WTC11 (cell line): Measurements from ENCODE around the gene VASH1. TPM values are rescaled to one million over a fixed set of nuclear protein-coding genes. Genes with fewer than 3 reads are reported as not detected.

ENCODE experiments used
- ATAC-seq: fragments of 200-7000 bp; cut with Tn5 transposase; 2 replicates; pipeline ENCODE4 v1.10.0; 2021; ENCODE audit warnings: mild to moderate bottlenecking, moderate library complexity
- CTCF ChIA-PET: fragments of 300-600 bp; sonication (Branson Sonifier 250); formaldehyde crosslinking; loops from one replicate; lab custom pipeline; 2021; ENCODE audit warnings: antibody characterized with exemption; lab: Charles Lee
- POLR2A ChIA-PET: fragments of 350-600 bp; sonication (Branson Sonifier 250); formaldehyde crosslinking; loops from one replicate; lab custom pipeline; 2021; ENCODE audit warnings: antibody characterized with exemption; lab: Charles Lee
- DNase-seq: peaks from one replicate; pipeline ENCODE4 v3.0.0; 2021; ENCODE audit warnings: low spot score
- H3K27ac Mint-ChIP-seq: 2 replicates; pipeline ENCODE4 v1.8.0; 2021; ENCODE audit warnings: mixed read lengths
- H3K27me3 Mint-ChIP-seq: 2 replicates; pipeline ENCODE4 v1.8.0; 2021; ENCODE audit warnings: low read depth, mild to moderate bottlenecking, moderate library complexity, mixed read lengths
- H3K36me3 Mint-ChIP-seq: 2 replicates; pipeline ENCODE4 v1.8.0; 2021; ENCODE audit warnings: mixed read lengths
- H3K4me1 Mint-ChIP-seq: 2 replicates; pipeline ENCODE4 v1.8.0; 2022; ENCODE audit warnings: mixed read lengths
- H3K4me3 Mint-ChIP-seq: 2 replicates; pipeline ENCODE4 v1.8.0; 2021; ENCODE audit warnings: mild to moderate bottlenecking, moderate library complexity, mixed read lengths
- H3K9me3 Mint-ChIP-seq: 2 replicates; pipeline ENCODE4 v1.8.0; 2021; ENCODE audit warnings: mixed read lengths
- ATF3 ChIP-seq: sonication (generic); formaldehyde crosslinking; conservative IDR thresholded peaks from 2 replicates; pipeline ENCODE4 v1.8.1; 2022; ENCODE audit warnings: mild to moderate bottlenecking, missing genetic modification reagents
- CBFB ChIP-seq: sonication (generic); formaldehyde crosslinking; IDR thresholded peaks from 2 replicates; pipeline ENCODE4 v1.8.1; 2022; ENCODE audit warnings: mild to moderate bottlenecking, low read depth, missing genetic modification reagents
- CREB1 ChIP-seq: sonication (generic); formaldehyde crosslinking; IDR thresholded peaks from 2 replicates; pipeline ENCODE4 v1.8.0; 2023; ENCODE audit warnings: mild to moderate bottlenecking, missing genetic modification reagents
- E2F1 ChIP-seq: sonication (generic); formaldehyde crosslinking; IDR thresholded peaks from 2 replicates; pipeline ENCODE4 v1.8.0; 2022; ENCODE audit warnings: mild to moderate bottlenecking, missing genetic modification reagents
- FOXJ3 ChIP-seq: sonication (generic); formaldehyde crosslinking; IDR thresholded peaks from 2 replicates; pipeline ENCODE4 v1.9.0; 2021; ENCODE audit warnings: missing genetic modification reagents, mild to moderate bottlenecking, borderline replicate concordance
- FOXK1 ChIP-seq: sonication (generic); formaldehyde crosslinking; IDR thresholded peaks from 2 replicates; pipeline ENCODE4 v1.8.0; 2022; ENCODE audit warnings: mild to moderate bottlenecking, moderate library complexity, missing genetic modification reagents
- HMGA2 ChIP-seq: fragments of 250-450 bp; sonication (Bioruptor Pico); IDR thresholded peaks from 2 replicates; pipeline ENCODE4 v1.4.0; 2021; ENCODE audit warnings: mild to moderate bottlenecking, moderate library complexity
- IRF1 ChIP-seq: sonication (generic); formaldehyde crosslinking; IDR thresholded peaks from 2 replicates; pipeline ENCODE4 v1.8.0; 2023; ENCODE audit warnings: missing genetic modification reagents
- KAT7 ChIP-seq: sonication (generic); formaldehyde crosslinking; IDR thresholded peaks from 2 replicates; pipeline ENCODE4 v1.8.1; 2023; ENCODE audit warnings: missing genetic modification reagents, mild to moderate bottlenecking, borderline replicate concordance
- MXD4 ChIP-seq: fragments of 250-450 bp; sonication (Bioruptor Pico); IDR thresholded peaks from 2 replicates; pipeline ENCODE4 v1.8.0; 2021; ENCODE audit warnings: mild to moderate bottlenecking, moderate library complexity, borderline replicate concordance
- MYBL2 ChIP-seq: sonication (generic); formaldehyde crosslinking; IDR thresholded peaks from 2 replicates; pipeline ENCODE4 v1.8.1; 2023; ENCODE audit warnings: mild to moderate bottlenecking, moderate library complexity, missing genetic modification reagents
- NFYB ChIP-seq: sonication (generic); formaldehyde crosslinking; conservative IDR thresholded peaks from 2 replicates; pipeline ENCODE4 v1.8.0; 2022; ENCODE audit warnings: low read depth, missing genetic modification reagents
- NR3C1 ChIP-seq: sonication (generic); formaldehyde crosslinking; conservative IDR thresholded peaks from 2 replicates; pipeline ENCODE4 v1.8.1; 2023; ENCODE audit warnings: low read depth, mild to moderate bottlenecking, missing genetic modification reagents
- PRDM15 ChIP-seq: sonication (generic); formaldehyde crosslinking; IDR thresholded peaks from 2 replicates; pipeline ENCODE4 v1.8.0; 2022; ENCODE audit warnings: missing genetic modification reagents
- RORB ChIP-seq: fragments of 250-450 bp; sonication (Bioruptor Pico); IDR thresholded peaks from 2 replicates; pipeline ENCODE4 v1.9.0; 2021; ENCODE audit warnings: mild to moderate bottlenecking
- TCF7 ChIP-seq: sonication (generic); formaldehyde crosslinking; IDR thresholded peaks from 2 replicates; pipeline ENCODE4 v1.8.0; 2022; ENCODE audit warnings: mild to moderate bottlenecking, low read depth, missing genetic modification reagents, moderate library complexity
- TEAD4 ChIP-seq: sonication (generic); formaldehyde crosslinking; IDR thresholded peaks from 2 replicates; pipeline ENCODE4 v1.8.0; 2022; ENCODE audit warnings: mild to moderate bottlenecking, missing genetic modification reagents
- USF1 ChIP-seq: sonication (generic); formaldehyde crosslinking; IDR thresholded peaks from 2 replicates; pipeline ENCODE4 v1.8.0; 2022; ENCODE audit warnings: mild to moderate bottlenecking, missing genetic modification reagents
- ZNF232 ChIP-seq: sonication (generic); formaldehyde crosslinking; IDR thresholded peaks from 2 replicates; pipeline ENCODE4 v1.8.0; 2022; ENCODE audit warnings: mild to moderate bottlenecking, missing genetic modification reagents
- ZNF671 ChIP-seq: fragments of 250-450 bp; sonication (Bioruptor Pico); IDR thresholded peaks from 2 replicates; pipeline ENCODE4 v1.8.0; 2021; ENCODE audit warnings: mild to moderate bottlenecking
- total RNA-seq: library from RNA; stranded (reverse); gene quantifications from 3 replicates; pipeline ENCODE4 v1.2.3, GENCODE V29; 2021

Gene VASH1
- total RNA-seq, 1 experiment from 2014 or later, result 7.2 TPM

- Mint-ChIP-seq H3K9me3 (no peaks in the 10 kb centered on the region), H3K36me3 (peaks cover 44% of the 10 kb centered on the region), H3K27me3 (no peaks in the 10 kb centered on the region), H3K4me1 (peaks cover 14% of the 10 kb centered on the region), H3K27ac (no peak overlapping the region), H3K4me3 (no peak overlapping the region)
- POLR2A ChIA-PET, result no interaction called here
- CTCF ChIA-PET, result interaction anchor here (0.8 to 1.6 kb wide), 3 partner anchors 23 to 98 kb away, joined by 3 to 4 read pairs (median 4); no protein-coding TSS in a partner anchor
- ATAC-seq (no peak), DNase-seq (no peak)
- no peak for TF ChIP-seq USF1 (CRISPR knock-in tag)
- TF ChIP-seq PRDM15, result no peak
- TF ChIP-seq TCF7 (CRISPR knock-in tag), result no peak
- TF ChIP-seq ZNF232 (CRISPR knock-in tag), result no peak
- no peak for TF ChIP-seq RORB (CRISPR knock-in tag)
- TF ChIP-seq CREB1 (CRISPR knock-in tag), result no peak
- no peak for TF ChIP-seq NR3C1 (CRISPR knock-in tag)
- no peak for TF ChIP-seq KAT7 (CRISPR knock-in tag)
Observed at GRCh38 chr14:76808011-76808410, 46.7 kb downstream of the VASH1 start.

- Mint-ChIP-seq H3K4me3 (no peak overlapping the region), H3K27me3 (peaks cover 1% of the 10 kb centered on the region; the same call in 1 of the 2 replicates), H3K27ac (no peak overlapping the region), H3K36me3 (peaks cover 34% of the 10 kb centered on the region), H3K9me3 (no peaks in the 10 kb centered on the region), H3K4me1 (peaks cover 16% of the 10 kb centered on the region)
- TF ChIP-seq ZNF232 (CRISPR knock-in tag), result no peak
- no peak for TF ChIP-seq MYBL2
- TF ChIP-seq FOXJ3, result no peak
- no peak for TF ChIP-seq IRF1
- no peak for TF ChIP-seq FOXK1 (CRISPR knock-in tag)
- TF ChIP-seq TEAD4 (CRISPR knock-in tag), result no peak
- TF ChIP-seq NFYB, result no peak
- no peak for TF ChIP-seq HMGA2 (CRISPR knock-in tag)
- no peak for TF ChIP-seq ZNF671
- TF ChIP-seq CBFB, result no peak
- no peak for TF ChIP-seq MXD4 (CRISPR knock-in tag)
- TF ChIP-seq ATF3 (CRISPR knock-in tag), result no peak
- no peak for TF ChIP-seq E2F1 (CRISPR knock-in tag)
- ChIA-PET CTCF (interaction anchor here (1.7 kb wide), 1 partner anchor 24 kb away, joined by 7 read pairs; no protein-coding TSS in a partner anchor), POLR2A (no interaction called here)
- no peak for ATAC-seq
- DNase-seq, result no peak
Observed at GRCh38 chr14:76808990-76809389, 47.7 kb downstream of the VASH1 start.
